Activated gamma-delta T cell treated with Interleukin-2 at 50 U/mL for 16 hours (primary cell): ENCODE results near the gene HOXC10.
A peak's percentile ranks its signal among the peaks of the same experiment; 100 is the strongest.

Source experiments
- DNase-seq: peaks from one replicate; pipeline ENCODE4 v3.0.0-alpha.2; 2020

Gene HOXC10

DNA sequence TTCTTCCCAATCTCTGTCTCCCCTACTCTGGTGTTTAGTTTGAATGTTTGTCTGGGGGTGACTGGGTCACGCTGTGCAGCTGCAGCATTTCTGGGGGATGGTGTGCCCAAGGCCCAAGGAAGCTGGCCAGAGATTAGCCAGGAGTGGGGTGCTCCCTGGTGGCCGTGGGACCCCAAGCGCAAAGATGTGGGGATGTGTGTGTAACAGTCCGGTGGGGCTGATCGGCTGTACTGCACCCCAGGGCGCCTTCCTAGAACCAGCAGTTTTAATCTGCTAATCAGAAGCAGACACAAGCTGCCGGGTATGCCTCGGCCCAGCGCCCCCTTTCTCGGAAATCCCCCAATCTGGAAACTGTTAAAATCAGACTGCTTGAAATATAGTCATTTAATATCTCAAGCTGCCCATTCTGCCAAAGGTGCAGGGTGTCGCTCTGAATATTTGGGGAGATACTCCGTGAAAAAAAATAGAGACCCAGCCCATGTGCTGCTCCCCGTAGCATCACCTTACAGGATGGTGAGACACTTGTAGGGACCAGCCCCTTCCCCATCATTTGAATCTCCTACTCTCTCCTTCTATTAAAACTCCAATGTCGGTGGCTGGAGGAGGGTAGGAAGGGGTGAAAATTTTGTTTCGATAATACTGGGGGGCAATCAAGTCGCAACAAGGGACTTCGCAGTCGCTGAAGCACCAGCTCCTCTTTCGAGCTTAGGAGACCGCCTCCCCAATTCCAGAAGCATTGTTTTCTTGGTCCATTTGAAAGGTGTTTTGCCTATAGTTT lies 19.3 kb downstream of the HOXC10 start:
- DNase-seq: no peak

DNA sequence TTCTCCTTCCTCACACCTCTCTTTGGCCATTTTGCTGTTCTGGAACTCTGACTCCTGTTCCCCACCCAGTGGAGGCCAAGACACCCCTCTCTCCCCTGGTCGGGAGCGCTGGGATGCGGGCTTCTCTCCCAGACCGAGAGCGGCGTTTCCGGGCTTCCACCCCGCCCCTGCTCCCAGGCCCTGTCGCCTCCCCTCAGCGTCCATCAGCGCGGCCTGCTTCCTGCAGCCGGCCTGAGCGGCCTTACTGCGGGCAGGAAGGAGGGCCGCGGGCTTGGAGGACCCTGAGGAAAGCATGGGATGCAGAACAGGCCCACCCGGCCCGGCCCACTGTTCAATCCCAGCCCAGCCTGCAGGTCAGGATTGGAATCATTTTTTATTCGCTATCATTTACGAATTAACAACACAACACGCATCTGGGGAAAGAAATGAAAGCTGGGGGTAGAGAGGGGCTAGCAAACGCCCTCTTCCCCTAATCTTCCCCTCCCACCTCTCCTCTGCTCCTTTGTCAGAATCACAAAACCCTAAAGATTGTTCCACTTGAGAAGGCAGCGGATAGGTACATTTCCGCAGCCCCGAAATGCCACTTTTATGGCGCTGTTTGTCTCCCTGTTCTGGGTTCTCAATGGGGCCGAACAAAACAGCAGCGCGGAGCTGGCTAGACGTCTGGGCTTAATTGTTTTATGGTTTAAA lies 20.0 kb downstream of the HOXC10 start:
- DNase-seq: no peak

- DNase-seq: no peak
Observed at GRCh38 chr12:54005531-54005852, 20.5 kb downstream of the HOXC10 start.

DNA sequence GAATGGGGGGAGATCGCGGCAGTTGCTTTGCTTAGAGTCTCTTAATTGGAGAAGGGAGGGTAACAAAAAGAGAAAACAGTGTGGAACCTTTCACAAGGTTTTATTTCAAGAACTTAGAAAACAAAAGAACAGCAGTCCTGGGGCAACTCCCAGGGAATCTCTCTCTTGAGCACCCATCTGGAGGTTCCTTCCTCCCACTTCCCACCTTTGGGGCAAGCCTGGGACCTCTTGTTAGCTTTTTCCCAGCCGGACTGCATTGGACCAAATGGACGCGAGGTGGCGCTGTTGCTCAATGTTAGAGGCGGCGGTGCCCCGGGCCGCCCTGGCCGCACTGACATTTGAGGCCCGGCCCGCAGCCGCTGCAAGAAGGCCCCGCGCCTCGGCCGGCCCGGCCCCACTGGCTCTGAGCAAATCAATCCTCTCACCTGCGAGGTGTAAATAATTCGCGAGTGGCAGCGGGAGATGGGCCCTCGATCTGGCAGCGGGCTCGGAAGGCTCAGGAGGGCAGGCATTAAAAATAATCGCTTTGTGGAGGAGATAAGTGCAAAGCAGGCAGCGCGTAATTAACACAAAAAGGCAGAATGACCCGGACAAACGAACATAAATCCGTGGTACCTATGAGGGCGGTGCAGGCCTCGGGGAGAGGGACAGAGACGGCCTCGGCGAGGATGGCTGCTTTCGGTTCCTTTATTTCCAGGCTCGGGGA lies 21.1 kb downstream of the HOXC10 start:
- peak; percentile 84 for DNase-seq

GRCh38 chr12:54006559-54007220 lies 21.7 kb downstream of the HOXC10 start:
- no peak for DNase-seq

DNA sequence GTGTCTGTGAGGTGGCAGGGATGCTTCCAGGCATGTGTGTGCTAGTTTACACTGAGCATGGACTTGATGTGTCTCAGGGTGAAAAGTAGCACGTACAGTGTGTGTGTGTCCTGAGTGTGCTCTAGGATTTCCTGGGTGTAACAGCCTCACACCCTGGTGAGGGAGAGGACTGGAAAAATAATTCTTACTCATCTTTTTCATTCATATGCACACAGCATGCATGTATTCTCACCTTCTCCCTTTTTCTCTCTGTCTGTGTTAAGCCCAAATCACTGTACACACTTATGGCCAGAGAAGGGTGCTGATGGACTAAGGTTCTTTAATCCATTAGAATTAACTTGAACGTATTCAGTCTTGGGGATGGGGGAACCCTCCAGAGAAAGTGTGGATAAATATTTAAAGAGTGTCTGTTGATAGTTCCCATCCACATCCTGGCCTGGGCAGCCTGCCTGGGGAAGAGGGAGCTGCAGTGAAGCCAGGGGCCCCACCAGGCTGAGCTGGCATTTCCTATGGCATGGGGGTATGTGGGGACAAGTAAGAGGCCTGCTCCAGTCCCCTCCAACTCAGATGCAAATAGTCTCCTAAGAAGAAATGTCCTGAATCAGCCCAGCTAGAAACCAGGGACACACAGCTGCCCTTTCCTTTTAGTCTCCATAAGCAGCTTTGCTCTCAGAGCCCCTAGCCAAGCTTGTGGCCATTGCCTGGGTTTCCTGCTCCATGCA lies 22.8 kb downstream of the HOXC10 start:
- DNase-seq: no peak

DNA sequence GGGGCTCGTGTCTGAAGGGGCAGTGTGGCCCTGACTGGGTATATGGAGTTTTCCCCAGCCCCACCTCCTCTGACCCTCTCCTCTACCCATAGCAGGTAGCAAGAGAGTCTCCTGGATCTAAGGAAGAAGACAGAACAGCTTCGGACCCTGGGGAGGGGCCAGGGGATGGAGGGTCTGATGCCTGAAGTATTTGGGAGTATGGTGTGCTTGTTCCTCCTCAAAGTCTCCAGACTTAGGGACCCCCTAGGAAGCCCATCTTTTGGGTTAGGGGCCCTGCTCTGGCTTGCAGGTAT lies 23.3 kb downstream of the HOXC10 start:
- DNase-seq: no peak

DNA sequence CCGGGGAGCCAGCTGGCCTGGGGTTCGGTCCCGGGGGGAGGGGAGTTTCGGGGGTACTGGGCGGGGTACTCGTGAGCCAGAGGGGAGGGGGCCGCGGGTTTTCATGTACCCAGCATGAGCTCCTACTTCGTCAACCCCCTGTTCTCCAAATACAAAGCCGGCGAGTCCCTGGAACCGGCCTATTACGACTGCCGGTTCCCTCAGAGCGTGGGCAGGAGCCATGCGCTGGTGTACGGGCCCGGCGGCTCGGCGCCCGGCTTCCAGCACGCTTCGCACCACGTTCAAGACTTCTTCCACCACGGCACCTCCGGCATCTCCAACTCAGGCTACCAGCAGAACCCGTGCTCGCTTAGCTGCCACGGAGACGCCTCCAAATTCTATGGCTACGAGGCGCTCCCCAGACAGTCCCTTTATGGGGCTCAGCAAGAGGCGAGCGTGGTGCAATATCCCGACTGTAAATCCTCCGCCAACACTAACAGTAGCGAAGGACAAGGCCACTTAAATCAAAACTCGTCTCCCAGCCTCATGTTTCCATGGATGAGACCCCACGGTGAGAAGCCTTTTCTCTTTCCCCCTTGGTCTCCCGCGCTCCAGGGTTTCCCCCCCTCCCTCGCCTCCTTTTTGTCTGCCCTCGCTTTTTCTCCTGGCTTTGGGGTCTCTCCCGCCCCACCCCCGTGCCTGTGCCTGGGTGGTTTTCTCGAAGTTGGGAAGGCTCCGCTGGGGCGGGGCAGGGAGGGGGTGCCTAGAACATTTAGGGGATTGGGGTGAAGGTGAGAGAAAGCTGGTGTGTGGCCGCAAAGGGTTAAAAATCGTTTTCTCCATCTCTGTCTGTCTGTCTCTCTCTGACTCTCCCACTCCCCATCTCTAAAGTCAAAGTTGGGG lies 24.5 kb downstream of the HOXC10 start:
- DNase-seq: no peak

DNA sequence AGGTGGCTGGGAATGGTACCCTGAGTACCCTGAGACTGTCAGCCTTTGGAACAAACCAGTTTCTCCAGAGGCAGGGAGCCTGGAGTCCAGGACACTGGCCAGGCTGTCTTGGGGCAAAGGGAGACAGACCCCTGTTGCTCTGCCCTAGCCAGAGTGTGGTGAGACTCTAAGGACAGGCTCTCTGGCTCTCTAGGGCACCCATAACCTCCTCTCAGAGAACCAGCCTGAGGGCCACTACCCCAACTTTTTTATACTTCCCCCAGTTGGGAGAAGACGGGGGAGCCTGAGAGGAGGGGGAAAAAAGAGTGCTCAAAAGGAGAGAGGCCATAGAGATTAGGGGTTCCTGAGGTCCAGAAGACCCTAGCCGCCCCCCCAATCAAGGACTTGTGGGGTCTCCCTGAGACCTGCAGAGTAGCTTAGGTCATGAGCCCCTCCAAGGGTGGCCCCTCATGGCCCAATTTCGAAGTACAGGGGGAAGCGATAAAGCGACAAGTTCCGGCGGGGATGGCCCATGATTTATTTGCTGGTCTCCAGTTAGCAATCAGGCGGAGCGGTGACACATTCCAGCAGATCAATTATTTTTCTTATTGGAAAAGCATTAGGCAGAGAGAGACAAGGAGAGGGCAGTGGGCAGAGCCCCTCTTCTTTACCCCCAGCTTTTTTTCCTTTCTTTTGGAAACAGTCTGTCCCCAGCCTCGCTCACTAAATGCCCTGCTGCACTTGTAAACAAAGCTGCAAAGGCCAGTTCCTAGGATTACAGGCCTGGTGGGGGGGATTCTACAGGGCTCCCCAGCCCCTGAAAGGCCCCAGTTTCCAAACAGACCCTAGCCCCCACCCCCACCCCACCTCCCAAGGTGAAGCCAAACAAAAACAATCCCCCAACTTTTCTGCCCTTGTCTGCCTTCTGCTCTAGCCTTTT lies 25.4 kb downstream of the HOXC10 start:
- DNase-seq: no peak

DNA sequence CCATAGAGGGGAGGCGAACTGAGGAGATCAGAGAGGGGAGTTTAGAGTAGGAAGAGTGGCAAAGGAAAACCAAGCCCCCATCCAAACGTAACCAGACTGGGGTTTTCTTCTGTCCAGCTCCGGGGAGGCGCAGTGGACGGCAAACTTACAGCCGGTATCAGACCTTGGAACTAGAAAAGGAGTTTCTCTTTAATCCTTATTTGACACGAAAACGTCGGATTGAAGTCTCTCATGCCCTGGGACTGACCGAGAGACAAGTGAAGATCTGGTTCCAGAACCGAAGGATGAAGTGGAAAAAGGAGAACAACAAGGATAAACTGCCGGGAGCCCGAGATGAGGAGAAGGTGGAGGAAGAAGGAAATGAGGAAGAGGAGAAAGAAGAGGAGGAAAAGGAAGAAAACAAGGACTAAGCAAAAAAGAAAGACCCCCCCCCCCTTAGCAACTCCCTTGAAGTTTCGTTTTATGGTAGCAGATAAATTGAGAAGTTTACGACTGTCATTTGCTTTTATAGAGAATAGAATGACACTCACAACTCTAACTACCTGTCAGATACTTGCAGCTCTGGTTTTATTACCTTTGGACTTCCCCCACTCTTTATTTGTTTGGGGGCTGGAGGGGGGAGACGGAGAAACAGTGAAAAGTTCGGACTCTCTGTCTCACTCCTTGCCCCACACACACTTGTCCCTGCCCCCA lies 26.2 kb downstream of the HOXC10 start:
- no peak for DNase-seq

DNA sequence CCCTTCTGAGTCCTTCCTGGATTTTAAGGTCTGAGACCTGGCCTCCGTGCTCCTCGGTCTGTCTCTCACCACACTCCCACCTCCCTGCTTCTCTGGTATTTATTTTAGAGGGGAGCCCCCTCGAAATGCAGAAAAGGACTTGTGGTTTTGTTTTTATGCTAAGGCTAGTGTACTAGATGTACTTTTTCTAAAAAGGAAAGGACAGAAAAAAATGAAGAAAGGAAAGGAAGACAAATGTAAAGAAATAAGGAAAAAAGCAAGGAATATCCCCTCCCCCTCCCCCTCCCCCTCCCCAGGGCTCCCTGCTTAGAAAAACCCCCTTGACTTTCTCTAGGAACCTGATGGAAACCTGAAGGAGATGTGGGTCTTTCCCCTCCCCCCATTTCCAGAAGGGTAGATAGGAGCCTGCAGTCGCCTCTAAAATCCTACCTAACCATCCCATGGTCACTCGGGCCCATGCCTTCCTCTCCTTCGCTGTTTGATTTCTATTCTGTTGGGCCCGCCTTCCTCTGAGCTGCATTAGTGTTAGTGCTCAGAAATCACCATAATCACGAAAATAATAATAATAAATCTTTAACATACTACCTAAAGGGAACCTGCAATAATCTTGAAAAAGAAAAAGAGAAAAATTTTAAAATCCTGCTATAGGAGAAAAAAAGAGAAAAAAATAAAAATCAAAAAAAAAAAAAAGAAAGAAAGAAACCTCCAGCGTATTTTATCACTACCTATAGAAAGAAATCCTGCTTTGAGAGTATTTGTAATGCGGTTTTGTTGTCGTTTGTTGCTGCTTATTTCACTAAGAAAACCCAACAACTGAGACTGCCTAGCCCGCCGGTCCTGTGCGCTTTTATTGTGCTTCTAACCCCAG lies 27.0 kb downstream of the HOXC10 start:
- DNase-seq: no peak

GRCh38 chr12:54012631-54013409 lies 27.9 kb downstream of the HOXC10 start:
- no peak for DNase-seq

- DNase-seq: no peak
Observed at GRCh38 chr12:54014377-54015017, 29.6 kb downstream of the HOXC10 start.

DNA sequence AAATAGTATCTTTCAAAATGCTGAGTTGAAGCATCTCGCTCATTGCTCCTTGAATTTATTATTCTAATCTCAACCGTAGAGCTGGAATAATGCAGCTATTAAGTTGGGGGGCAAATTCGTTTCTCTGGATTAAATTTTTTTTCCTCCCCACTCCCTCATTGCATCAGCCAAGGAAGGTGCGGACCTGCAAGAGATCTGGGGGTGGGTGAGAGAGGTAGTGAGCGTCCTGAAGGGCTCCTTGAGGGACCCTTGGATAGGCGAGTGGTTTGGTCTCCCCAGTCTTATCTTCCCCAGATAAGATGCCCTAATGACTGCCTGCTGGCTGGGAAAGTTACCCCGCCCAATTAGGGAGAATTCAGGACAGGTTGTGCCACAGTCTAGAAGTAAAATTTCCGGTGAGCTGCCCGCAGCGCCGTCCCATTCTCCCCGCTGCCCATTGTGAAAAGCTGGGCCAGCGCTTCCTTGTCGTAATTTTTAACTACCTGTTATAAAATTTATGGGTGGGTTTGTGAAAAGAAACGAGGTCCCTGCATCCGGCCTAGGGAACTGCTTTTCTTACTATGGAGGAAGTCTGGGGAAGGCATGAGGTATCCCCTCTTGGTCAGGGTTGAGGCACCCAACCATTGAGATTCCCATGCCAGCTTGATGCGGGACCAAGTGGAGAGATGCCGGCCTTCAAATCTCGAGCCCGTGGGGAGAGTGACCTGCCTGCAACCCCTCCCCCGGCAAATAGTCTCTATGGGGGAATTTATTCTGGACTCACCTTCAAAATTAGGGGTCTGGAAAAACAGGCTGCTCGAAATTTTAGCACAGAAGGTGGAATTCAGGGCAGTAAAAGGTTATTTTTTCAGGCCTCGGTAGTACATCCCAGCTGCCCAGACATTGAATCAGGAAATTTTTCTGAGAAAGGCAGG lies 30.3 kb downstream of the HOXC10 start:
- DNase-seq: no peak

GRCh38 chr12:54016051-54016450 lies 31.1 kb downstream of the HOXC10 start:
- DNase-seq: no peak

DNA sequence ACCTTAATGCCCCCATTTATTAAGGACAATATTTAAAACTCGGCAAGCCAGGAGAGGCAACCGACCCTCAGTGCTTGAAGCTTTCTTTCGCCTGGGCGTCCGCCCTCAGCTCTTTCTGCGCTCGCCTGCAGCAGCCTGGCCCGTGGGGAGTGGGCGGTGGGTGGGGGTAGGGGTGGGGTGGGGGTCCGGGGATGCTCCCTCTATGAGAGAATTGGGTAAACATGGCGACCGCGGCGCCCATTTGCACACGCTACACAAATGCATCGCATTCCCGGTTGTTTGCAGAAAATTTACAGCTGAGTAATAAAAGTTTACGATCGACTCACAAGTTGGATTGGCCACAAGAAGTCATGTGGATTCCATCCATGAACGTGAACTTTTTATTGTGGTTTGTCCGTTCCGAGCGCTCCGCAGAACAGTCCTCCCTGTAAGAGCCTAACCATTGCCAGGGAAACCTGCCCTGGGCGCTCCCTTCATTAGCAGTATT lies 31.6 kb downstream of the HOXC10 start:
- no peak for DNase-seq
